Endodermal cell (in vitro differentiated cells): ENCODE measurements around the gene TNIK. TPM values are rescaled to one million over a fixed set of nuclear protein-coding genes. Genes with fewer than 3 reads are reported as not detected.

Experiments used
- DNase-seq: peaks from one replicate; pipeline ENCODE4 v3.0.0-alpha.2; 2017
- H3K27ac ChIP-seq: 2 replicates; pipeline ENCODE4 v1.5.1; 2013; ENCODE audit warnings: mild to moderate bottlenecking, low read depth, low read length, moderate library complexity
- H3K27me3 ChIP-seq: 2 replicates; pipeline ENCODE4 v1.6.1; 2013; ENCODE audit warnings: mild to moderate bottlenecking, low read length, moderate library complexity; ENCODE audit not compliant: insufficient read depth, control insufficient read depth, poor library complexity, severe bottlenecking
- H3K36me3 ChIP-seq: 2 replicates; pipeline ENCODE4 v1.7.0; 2013; ENCODE audit warnings: mild to moderate bottlenecking, low read length, moderate library complexity; ENCODE audit not compliant: control insufficient read depth, insufficient read depth
- H3K4me1 ChIP-seq: one replicate; pipeline ENCODE4 v1.7.0; 2013; ENCODE audit warnings: low read length; ENCODE audit not compliant: control insufficient read depth, insufficient read depth
- H3K4me3 ChIP-seq: 2 replicates; pipeline ENCODE4 v1.5.1; 2013; ENCODE audit warnings: mild to moderate bottlenecking, low read length, moderate library complexity
- H3K9ac ChIP-seq: 2 replicates; pipeline ENCODE4 v1.6.1; 2013; ENCODE audit warnings: mild to moderate bottlenecking, low read length, moderate library complexity; ENCODE audit not compliant: poor library complexity, severe bottlenecking; ENCODE audit errors: extremely low read depth
- H3K9me3 ChIP-seq: 2 replicates; pipeline ENCODE4 v1.6.1; 2013; ENCODE audit warnings: mild to moderate bottlenecking, low read length, moderate library complexity; ENCODE audit not compliant: control insufficient read depth
- H3K27ac Mint-ChIP-seq: 2 replicates; pipeline ENCODE4 v1.8.0; 2020; ENCODE audit warnings: mixed read lengths
- H3K27me3 Mint-ChIP-seq: 2 replicates; pipeline ENCODE4 v1.8.0; 2021; ENCODE audit warnings: mild to moderate bottlenecking, mixed read lengths; ENCODE audit not compliant: insufficient read depth
- H3K36me3 Mint-ChIP-seq: 2 replicates; pipeline ENCODE4 v1.8.0; 2020; ENCODE audit warnings: low read depth, mixed read lengths
- H3K4me1 Mint-ChIP-seq: 2 replicates; pipeline ENCODE4 v1.8.0; 2020; ENCODE audit warnings: mixed read lengths
- H3K4me3 Mint-ChIP-seq: 2 replicates; pipeline ENCODE4 v1.8.0; 2020; ENCODE audit warnings: mild to moderate bottlenecking, moderate library complexity, mixed read lengths
- H3K9me3 Mint-ChIP-seq: 2 replicates; pipeline ENCODE4 v1.8.0; 2020; ENCODE audit warnings: mild to moderate bottlenecking, mixed read lengths
- CTCF ChIP-seq: fragments of 200-600 bp; sonication (generic); conservative IDR thresholded peaks from 2 replicates; pipeline ENCODE4 v1.5.0; 2021; ENCODE audit warnings: antibody characterized with exemption, mild to moderate bottlenecking
- WGBS, 2 experiments: methylation state at CpG; one replicate each; pipeline versions ENCODE4 v1.1.5 to v1.1.7; 2013; ENCODE audit warnings: missing lambda C conversion rate in 2 of 2, mixed read lengths in 1 of 2; ENCODE audit not compliant: insufficient coverage in 1 of 2, insufficient read length in 1 of 2; 5-methylcytosine and 5-hydroxymethylcytosine counted together
- total RNA-seq, 2 donors: library from RNA; stranded (reverse); fragmentation: NEBNext Ultra II Directional in 1 of 2; extraction: Animal tissue kit (Norgen Biotek cat#: 25700) in 1 of 2; gene quantifications; 2 replicates in 1 of 2; 3 replicates in 1 of 2; pipeline ENCODE4 v1.2.1, GENCODE V29; 2021

TNIK gene
- total RNA-seq, 2 donors from 2014 or later, result 12.2 to 14.9 TPM

- Histone ChIP-seq H3K9ac (no peak overlapping the region), H3K27ac (no peak overlapping the region), H3K4me3 (no peak overlapping the region), H3K4me1 (peaks cover 13% of the 10 kb centered on the region), H3K36me3 (no peaks in the 10 kb centered on the region), H3K9me3 (no peaks in the 10 kb centered on the region), H3K27me3 (no peaks in the 10 kb centered on the region)
- Mint-ChIP-seq H3K27ac (no peak overlapping the region), H3K27me3 (peaks cover 2% of the 10 kb centered on the region), H3K36me3 (no peaks in the 10 kb centered on the region), H3K4me3 (no peak overlapping the region), H3K9me3 (no peaks in the 10 kb centered on the region), H3K4me1 (peaks cover 42% of the 10 kb centered on the region)
- WGBS, 2 experiments, result 88 to 100% methylated on average over 2 of the region's 2 CpGs
- no peak for DNase-seq
- no peak for TF ChIP-seq CTCF
These were observed 309.3 kb downstream of the TNIK start for GRCh38 chr3:171150945-171151344.

GRCh38 chr3:171149526-171150116, 310.6 kb downstream of the TNIK start:
- H3K27ac ChIP-seq, result no peak overlapping the region
- Mint-ChIP-seq H3K9me3 (no peaks in the 10 kb centered on the region), H3K4me3 (no peak overlapping the region), H3K36me3 (no peaks in the 10 kb centered on the region), H3K27ac (no peak overlapping the region), H3K27me3 (peaks cover 2% of the 10 kb centered on the region), H3K4me1 (peaks cover 35% of the 10 kb centered on the region)
- no peak for TF ChIP-seq CTCF
- H3K27me3 ChIP-seq, result no peaks in the 10 kb centered on the region
- H3K9ac ChIP-seq, result no peak overlapping the region
- H3K4me3 ChIP-seq, result no peak overlapping the region
- H3K9me3 ChIP-seq, result no peaks in the 10 kb centered on the region
- DNase-seq, result no peak
- H3K36me3 ChIP-seq, result no peaks in the 10 kb centered on the region
- WGBS, 2 experiments, result 92 to 97% methylated on average over 7 of the region's 7 CpGs
- peaks cover 9% of the 10 kb centered on the region for H3K4me1 ChIP-seq

GRCh38 chr3:171145798-171146197, 314.4 kb downstream of the TNIK start:
- Mint-ChIP-seq H3K4me1 (peaks cover 28% of the 10 kb centered on the region), H3K27me3 (no peaks in the 10 kb centered on the region), H3K36me3 (no peaks in the 10 kb centered on the region), H3K4me3 (no peak overlapping the region), H3K27ac (no peak overlapping the region), H3K9me3 (no peaks in the 10 kb centered on the region)
- H3K27me3 ChIP-seq, result no peaks in the 10 kb centered on the region
- H3K4me1 ChIP-seq, result peaks cover 9% of the 10 kb centered on the region
- no peak overlapping the region for H3K4me3 ChIP-seq
- DNase-seq, result no peak
- H3K9ac ChIP-seq, result no peak overlapping the region
- no peak for TF ChIP-seq CTCF
- 92 to 97% methylated on average over 2 to 3 of the region's 3 CpGs for WGBS, 2 experiments
- no peaks in the 10 kb centered on the region for H3K36me3 ChIP-seq
- no peak overlapping the region for H3K27ac ChIP-seq
- H3K9me3 ChIP-seq, result no peaks in the 10 kb centered on the region
